ENCODE data around the gene PHYH.
"Not testable (repeated sequence)": the region's sequence is repeated elsewhere in the genome, so short reads cannot be mapped to it uniquely, and the experiment has no call there.

The PHYH gene

DNA sequence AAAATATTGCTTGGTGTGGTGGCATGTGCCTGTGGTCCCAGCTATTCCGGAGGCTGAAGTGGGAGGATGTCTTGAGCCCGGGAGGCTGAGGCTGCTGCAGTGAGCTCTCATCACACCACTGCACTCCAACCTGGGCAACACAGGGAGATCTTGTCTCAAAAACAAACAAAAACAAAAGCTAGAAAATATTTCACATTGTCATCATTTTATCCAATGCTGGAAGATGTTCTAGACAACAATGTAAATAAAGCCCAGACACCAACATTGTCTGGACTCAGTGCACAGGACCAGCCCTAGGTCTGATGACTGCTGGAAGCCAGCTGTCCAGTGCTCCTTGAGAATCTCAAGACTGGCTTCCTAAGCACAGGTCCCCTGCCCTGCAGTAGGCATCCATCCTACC lies 34.7 kb upstream of the PHYH start:
- H3K4me3 ChIP-seq (replicated peaks; ENCODE audit: low read depth, low read length), result no peak overlapping the region
- DNase-seq (ENCODE audit: extremely low read depth, low read depth), result no peak
- TF ChIP-seq, protein P1, sequence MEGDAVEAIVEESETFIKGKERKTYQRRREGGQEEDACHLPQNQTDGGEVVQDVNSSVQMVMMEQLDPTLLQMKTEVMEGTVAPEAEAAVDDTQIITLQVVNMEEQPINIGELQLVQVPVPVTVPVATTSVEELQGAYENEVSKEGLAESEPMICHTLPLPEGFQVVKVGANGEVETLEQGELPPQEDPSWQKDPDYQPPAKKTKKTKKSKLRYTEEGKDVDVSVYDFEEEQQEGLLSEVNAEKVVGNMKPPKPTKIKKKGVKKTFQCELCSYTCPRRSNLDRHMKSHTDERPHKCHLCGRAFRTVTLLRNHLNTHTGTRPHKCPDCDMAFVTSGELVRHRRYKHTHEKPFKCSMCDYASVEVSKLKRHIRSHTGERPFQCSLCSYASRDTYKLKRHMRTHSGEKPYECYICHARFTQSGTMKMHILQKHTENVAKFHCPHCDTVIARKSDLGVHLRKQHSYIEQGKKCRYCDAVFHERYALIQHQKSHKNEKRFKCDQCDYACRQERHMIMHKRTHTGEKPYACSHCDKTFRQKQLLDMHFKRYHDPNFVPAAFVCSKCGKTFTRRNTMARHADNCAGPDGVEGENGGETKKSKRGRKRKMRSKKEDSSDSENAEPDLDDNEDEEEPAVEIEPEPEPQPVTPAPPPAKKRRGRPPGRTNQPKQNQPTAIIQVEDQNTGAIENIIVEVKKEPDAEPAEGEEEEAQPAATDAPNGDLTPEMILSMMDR (IDR thresholded peaks at IDR 0.05; ENCODE audit: low read depth, low read length, missing control alignments), result no peak

DNA sequence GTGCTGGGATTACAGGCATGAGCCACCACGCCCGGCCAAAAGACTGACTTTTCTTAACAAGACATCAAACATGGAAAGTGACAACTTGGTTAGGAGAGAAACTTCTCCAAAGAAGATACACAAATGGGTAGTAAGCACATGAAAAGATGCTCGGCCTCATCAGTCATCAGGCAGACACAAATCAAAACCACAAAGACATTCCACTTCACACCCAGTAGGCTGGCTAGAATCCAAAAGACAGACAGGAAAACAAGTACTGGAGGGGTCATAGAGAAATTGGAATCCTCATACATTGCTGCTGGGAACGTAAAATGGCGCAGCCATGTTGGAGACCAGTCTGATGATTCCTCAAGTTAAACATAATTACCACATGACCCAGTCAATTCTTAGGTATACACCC lies 31.8 kb upstream of the PHYH start:
- no peak overlapping the region for H3K4me3 ChIP-seq (replicated peaks; ENCODE audit: low read depth, low read length)
- no peak for DNase-seq (ENCODE audit: extremely low read depth, low read depth)
- TF ChIP-seq, protein P1 (IDR thresholded peaks at IDR 0.05; ENCODE audit: low read depth, low read length, missing control alignments), result no peak

DNA sequence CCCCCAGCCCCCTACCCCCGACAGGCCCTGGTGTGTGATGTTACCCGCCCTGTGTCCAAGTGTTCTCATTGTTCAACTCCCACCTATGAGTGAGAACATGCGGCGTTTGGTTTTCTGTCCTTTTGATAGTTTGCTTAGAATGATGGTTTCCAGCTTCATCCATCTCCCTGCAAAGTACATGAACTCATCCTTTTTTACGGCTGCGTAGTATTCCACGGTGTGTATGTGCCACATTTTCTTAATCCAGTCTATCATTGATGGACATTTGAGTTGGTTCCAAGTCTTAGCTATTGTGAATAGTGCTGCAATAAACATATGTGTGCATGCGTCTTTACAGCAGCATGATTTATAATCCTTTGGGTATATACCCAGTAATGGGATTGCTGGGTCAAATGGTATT lies 31.1 kb upstream of the PHYH start:
- not testable (repeated sequence) for DNase-seq (ENCODE audit: extremely low read depth, low read depth); H3K4me3 ChIP-seq (replicated peaks; ENCODE audit: low read depth, low read length)

DNA sequence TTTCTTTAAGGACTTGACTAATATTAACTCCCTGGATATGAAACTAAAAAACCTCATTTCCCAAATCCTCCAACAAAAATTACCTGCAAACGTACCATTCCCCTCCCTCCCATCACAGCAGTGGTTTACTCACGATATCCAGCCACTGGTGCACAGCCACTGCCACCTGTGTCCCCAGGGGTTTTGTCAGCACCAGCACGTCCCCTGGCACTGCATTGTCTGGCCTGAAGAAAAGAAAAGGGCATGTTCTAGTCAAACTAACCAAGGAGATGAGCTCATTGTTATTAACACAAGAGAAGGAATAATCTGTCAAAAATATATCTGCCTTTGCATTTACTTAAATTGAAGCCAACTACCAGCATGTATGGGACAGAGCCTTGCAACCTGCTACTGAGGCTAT lies 29.7 kb upstream of the PHYH start:
- TF ChIP-seq, protein P1 (IDR thresholded peaks at IDR 0.05; ENCODE audit: low read depth, low read length, missing control alignments), result no peak
- no peak for DNase-seq (ENCODE audit: extremely low read depth, low read depth)
- H3K4me3 ChIP-seq (replicated peaks; ENCODE audit: low read depth, low read length), result no peak overlapping the region

DNA sequence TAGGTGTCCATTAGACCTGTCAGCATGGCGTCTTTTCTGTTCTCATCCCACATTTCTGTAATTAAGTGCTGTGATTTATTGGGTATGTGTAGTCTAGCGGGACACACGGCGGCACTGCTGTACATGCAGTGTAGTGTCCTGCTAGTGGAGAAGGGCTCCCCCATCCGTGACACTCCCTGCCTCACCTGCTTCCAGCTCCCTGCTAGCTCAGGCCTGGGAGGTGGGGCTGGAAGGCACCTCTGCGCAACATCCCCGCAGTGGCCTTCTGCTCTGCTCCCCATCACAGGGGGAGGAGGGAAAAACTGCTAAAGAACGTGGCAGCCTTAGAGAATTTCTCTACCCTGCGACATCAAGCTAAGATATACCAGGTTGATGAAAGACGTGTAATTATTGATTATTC lies 28.7 kb upstream of the PHYH start:
- no peak for DNase-seq (ENCODE audit: extremely low read depth, low read depth)
- TF ChIP-seq, protein P1 (IDR thresholded peaks at IDR 0.05; ENCODE audit: low read depth, low read length, missing control alignments), result no peak
- no peak overlapping the region for H3K4me3 ChIP-seq (replicated peaks; ENCODE audit: low read depth, low read length)

DNA sequence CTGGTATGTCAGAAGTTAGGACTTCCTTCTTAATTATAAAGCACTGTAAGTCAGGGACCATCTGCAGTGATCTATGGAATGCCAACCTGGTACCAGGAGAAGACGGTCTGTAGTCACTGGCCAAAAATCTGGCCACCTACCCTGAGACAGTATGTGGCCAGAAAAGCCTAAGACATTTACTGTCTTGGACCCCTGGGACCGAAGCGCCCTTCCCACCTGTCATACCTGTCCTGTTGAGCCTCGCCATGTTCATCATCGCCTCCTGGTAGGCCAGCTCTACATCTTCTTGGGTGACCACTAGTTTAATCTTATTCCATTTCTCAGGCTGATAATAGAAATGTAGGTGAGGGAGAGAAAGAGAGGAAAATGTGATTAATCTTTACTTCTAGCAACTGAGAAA lies 28.3 kb upstream of the PHYH start:
- TF ChIP-seq, protein P1 (IDR thresholded peaks at IDR 0.05; ENCODE audit: low read depth, low read length, missing control alignments), result no peak
- DNase-seq (ENCODE audit: extremely low read depth, low read depth), result no peak
- no peak overlapping the region for H3K4me3 ChIP-seq (replicated peaks; ENCODE audit: low read depth, low read length)

DNA sequence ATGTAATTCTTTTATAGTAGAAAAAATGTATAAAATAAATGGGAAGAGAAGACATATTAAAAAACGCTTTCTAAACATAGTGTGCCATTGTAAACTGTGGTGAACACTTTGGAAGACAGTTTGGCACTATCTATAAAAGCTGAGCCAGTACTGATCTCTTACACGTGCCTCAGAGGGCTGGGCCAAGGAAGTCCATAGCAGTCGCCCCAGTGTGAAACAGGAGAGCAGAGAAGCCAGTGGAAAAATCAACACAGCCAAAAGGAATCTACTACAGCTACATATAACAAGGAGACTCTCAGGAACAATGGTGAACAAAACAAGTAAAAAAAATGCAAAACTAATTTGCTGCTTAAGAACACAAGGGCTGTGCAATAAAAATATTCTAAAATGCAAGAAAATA lies 27.7 kb upstream of the PHYH start:
- H3K4me3 ChIP-seq (replicated peaks; ENCODE audit: low read depth, low read length), result no peak overlapping the region
- DNase-seq (ENCODE audit: extremely low read depth, low read depth), result no peak
- TF ChIP-seq, protein P1 (IDR thresholded peaks at IDR 0.05; ENCODE audit: low read depth, low read length, missing control alignments), result no peak

Measured in HFF-Myc (cell line).